Panc1 (cell line): Measurements from ENCODE around the gene BICD1. TPM values are rescaled to one million over a fixed set of nuclear protein-coding genes. Genes with fewer than 3 reads are reported as not detected.

Source experiments
- ATAC-seq: fragments of 200-7000 bp; cut with Tn5 transposase; 2 replicates; pipeline ENCODE4 v1.9.1; 2020; ENCODE audit warnings: mild to moderate bottlenecking, moderate library complexity
- BruUV-seq: library from RNA; stranded (reverse); fragments of 400-500 nt; replicated peaks from 2 replicates; lab custom pipeline; 2021; lab: Mats Ljungman, UMichigan
- CTCF ChIA-PET: fragments of 300-600 bp; sonication (Branson Sonifier 250); formaldehyde crosslinking; loops from one replicate; lab custom pipeline; 2022; ENCODE audit warnings: antibody characterized with exemption; lab: Charles Lee
- POLR2A ChIA-PET: fragments of 300-600 bp; sonication (Branson Sonifier 250); formaldehyde crosslinking; loops from one replicate; lab custom pipeline; 2022; ENCODE audit warnings: antibody characterized with exemption; lab: Charles Lee
- DNase-seq: peaks from one replicate; pipeline ENCODE4 v3.0.0-alpha.2; 2010; ENCODE audit warnings: low read depth, low spot score
- H3K27ac ChIP-seq: 2 replicates; pipeline ENCODE4 v1.5.1; 2011; ENCODE audit warnings: mild to moderate bottlenecking, low read length, inconsistent platforms
- H3K27me3 ChIP-seq: fragments of 200-500 bp; sonication (Bioruptor generic); 2 replicates; pipeline ENCODE4 v1.6.0; 2014; ENCODE audit warnings: low read length, inconsistent platforms; ENCODE audit not compliant: control insufficient read depth, insufficient read depth
- H3K36me3 ChIP-seq: fragments of 200-500 bp; sonication (Bioruptor generic); 2 replicates; pipeline ENCODE4 v1.5.1; 2014; ENCODE audit warnings: inconsistent platforms, mild to moderate bottlenecking, low read length, moderate library complexity; ENCODE audit not compliant: control insufficient read depth, insufficient read depth
- H3K4me1 ChIP-seq: 2 replicates; pipeline ENCODE4 v1.5.1; 2011; ENCODE audit warnings: inconsistent platforms, mild to moderate bottlenecking, low read length, moderate library complexity; ENCODE audit not compliant: control insufficient read depth, insufficient read depth
- H3K4me3 ChIP-seq, 2 experiments: 2 replicates each; pipeline ENCODE4 v1.5.1; 2011 to 2012; ENCODE audit warnings: low read depth in 2 of 2, low read length in 2 of 2, mild to moderate bottlenecking in 2 of 2, inconsistent platforms in 1 of 2, moderate library complexity in 1 of 2
- H3K9me3 ChIP-seq: fragments of 200-500 bp; sonication (Bioruptor generic); 2 replicates; pipeline ENCODE4 v1.5.1; 2014; ENCODE audit warnings: low read depth, mild to moderate bottlenecking, inconsistent platforms, low read length, moderate library complexity; ENCODE audit not compliant: control insufficient read depth, insufficient read depth
- POLR2AphosphoS5 ChIP-seq: IDR thresholded peaks from 2 replicates; pipeline ENCODE4 v1.6.1; 2012; ENCODE audit warnings: mild to moderate bottlenecking, low read depth, low read length, moderate library complexity
- SIN3A ChIP-seq: IDR thresholded peaks from 2 replicates; pipeline ENCODE4 v1.6.1; 2012; ENCODE audit warnings: low read depth, mild to moderate bottlenecking, low read length, moderate library complexity, borderline replicate concordance; ENCODE audit not compliant: insufficient read depth
- TCF7L2 ChIP-seq: IDR thresholded peaks from 2 replicates; pipeline ENCODE4 v1.6.1; 2011; ENCODE audit warnings: mild to moderate bottlenecking, low read depth, low read length, inconsistent platforms
- in situ Hi-C: cut with HindIII; loops from 2 replicates; pipeline ENCODE4 v1.10.0; 2016; ENCODE audit warnings: low sequenced_read_pairs, low pct_unique_long_range_greater_than_20kb
- intact Hi-C: fragments of 100-400 bp; cut with micrococcal nuclease; formaldehyde crosslinking; loops from one replicate; pipeline ENCODE4 v1.10.0; 2022; ENCODE audit not compliant: unreplicated experiment
- total RNA-seq: library from RNA; stranded (reverse); gene quantifications from one replicate; pipeline ENCODE4 v1.2.1, GENCODE V29; 2021; ENCODE audit not compliant: unreplicated experiment
- TF ChIP-seq, protein P1 (sequence below), 2 experiments: IDR thresholded peaks; 2 replicates each; pipeline ENCODE4 v1.6.1; 2011 to 2012; ENCODE audit warnings: low read depth in 2 of 2, control low read depth in 1 of 2, low read length in 1 of 2, mild to moderate bottlenecking in 1 of 2, moderate library complexity in 1 of 2; ENCODE audit not compliant: insufficient read depth in 1 of 2
- TF ChIP-seq, protein P2 (sequence below): fragments of 450-650 bp; IDR thresholded peaks from 2 replicates; pipeline ENCODE4 v1.5.1; 2017; ENCODE audit warnings: mild to moderate bottlenecking

BICD1 gene
- total RNA-seq, 1 experiment from 2014 or later, result 40.0 TPM

DNA sequence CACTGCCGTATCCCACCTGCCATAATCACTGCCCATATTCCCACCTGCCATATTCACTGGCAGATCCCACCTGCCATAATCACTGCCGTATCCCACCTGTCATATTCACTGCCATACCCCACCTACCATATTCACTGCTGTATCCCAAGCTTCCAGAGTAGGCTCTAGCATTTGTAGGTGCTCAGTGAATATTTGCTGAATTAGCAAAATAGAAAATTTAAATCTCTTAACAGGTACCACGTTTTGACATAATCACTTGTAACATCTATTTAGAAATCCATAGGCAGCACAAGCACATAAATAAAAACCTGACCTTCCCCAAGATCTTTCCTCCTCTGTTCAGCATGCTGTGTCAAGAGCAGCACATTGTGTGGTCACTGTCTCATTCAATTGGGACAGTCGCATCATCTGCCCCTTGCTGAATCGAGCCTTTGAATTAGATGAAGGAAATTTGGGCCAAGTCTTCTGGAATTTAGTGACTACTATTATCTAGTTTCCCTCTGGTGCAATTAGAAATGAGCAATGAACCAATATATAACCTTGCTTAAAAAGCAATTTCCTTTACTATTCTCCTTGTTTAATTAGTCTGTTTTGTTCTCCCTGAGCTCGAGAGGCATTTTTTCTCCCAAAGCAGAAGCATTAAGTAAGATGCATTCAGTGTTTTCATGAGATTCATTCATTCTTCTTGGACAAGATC lies 147.8 kb downstream of the BICD1 start:
- H3K27ac ChIP-seq, result no peak overlapping the region
- CTCF ChIA-PET, result no interaction called here
- no peaks in the 10 kb centered on the region for H3K27me3 ChIP-seq
- no TSS peak for BruUV-seq
- in situ Hi-C loops (no loop called here), intact Hi-C loops (no loop called here)
- H3K4me3 ChIP-seq, result no peak overlapping the region
- H3K4me1 ChIP-seq, result peaks cover 9% of the 10 kb centered on the region; the same call in 1 of the 2 replicates
- POLR2A ChIA-PET, result no interaction called here
- ATAC-seq (no peak), DNase-seq (no peak)
- H3K36me3 ChIP-seq, result no peaks in the 10 kb centered on the region
- no peaks in the 10 kb centered on the region for H3K9me3 ChIP-seq
- TF ChIP-seq, protein P1, sequence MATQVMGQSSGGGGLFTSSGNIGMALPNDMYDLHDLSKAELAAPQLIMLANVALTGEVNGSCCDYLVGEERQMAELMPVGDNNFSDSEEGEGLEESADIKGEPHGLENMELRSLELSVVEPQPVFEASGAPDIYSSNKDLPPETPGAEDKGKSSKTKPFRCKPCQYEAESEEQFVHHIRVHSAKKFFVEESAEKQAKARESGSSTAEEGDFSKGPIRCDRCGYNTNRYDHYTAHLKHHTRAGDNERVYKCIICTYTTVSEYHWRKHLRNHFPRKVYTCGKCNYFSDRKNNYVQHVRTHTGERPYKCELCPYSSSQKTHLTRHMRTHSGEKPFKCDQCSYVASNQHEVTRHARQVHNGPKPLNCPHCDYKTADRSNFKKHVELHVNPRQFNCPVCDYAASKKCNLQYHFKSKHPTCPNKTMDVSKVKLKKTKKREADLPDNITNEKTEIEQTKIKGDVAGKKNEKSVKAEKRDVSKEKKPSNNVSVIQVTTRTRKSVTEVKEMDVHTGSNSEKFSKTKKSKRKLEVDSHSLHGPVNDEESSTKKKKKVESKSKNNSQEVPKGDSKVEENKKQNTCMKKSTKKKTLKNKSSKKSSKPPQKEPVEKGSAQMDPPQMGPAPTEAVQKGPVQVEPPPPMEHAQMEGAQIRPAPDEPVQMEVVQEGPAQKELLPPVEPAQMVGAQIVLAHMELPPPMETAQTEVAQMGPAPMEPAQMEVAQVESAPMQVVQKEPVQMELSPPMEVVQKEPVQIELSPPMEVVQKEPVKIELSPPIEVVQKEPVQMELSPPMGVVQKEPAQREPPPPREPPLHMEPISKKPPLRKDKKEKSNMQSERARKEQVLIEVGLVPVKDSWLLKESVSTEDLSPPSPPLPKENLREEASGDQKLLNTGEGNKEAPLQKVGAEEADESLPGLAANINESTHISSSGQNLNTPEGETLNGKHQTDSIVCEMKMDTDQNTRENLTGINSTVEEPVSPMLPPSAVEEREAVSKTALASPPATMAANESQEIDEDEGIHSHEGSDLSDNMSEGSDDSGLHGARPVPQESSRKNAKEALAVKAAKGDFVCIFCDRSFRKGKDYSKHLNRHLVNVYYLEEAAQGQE (IDR thresholded peaks at IDR 0.05; ENCODE audit: insufficient read depth in 1 of 2, low read depth in 2 of 2, low read length in 1 of 2), result no peak
- TF ChIP-seq, protein P2, sequence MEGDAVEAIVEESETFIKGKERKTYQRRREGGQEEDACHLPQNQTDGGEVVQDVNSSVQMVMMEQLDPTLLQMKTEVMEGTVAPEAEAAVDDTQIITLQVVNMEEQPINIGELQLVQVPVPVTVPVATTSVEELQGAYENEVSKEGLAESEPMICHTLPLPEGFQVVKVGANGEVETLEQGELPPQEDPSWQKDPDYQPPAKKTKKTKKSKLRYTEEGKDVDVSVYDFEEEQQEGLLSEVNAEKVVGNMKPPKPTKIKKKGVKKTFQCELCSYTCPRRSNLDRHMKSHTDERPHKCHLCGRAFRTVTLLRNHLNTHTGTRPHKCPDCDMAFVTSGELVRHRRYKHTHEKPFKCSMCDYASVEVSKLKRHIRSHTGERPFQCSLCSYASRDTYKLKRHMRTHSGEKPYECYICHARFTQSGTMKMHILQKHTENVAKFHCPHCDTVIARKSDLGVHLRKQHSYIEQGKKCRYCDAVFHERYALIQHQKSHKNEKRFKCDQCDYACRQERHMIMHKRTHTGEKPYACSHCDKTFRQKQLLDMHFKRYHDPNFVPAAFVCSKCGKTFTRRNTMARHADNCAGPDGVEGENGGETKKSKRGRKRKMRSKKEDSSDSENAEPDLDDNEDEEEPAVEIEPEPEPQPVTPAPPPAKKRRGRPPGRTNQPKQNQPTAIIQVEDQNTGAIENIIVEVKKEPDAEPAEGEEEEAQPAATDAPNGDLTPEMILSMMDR, result no peak
- no peak for TF ChIP-seq TCF7L2
- no peak for TF ChIP-seq POLR2AphosphoS5
- no peak for TF ChIP-seq SIN3A

DNA sequence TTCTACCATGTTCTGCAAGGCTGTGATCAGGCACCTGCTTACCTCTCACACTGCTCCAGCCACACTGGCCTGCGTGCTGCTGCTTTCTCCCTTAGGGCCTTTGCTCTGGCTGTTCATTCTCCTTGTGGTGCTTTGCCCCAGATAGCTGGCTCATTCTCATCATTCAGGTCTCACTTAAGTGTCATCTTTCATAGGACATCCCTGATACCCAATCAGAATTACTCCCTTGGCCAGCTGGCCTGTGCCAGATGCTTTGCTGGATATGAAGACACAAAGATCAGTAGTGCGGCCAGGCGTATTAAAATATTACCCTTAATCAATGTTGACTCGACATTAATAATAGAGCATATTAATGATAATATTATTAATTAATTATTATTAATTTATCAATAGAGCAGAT lies 148.9 kb downstream of the BICD1 start:
- Histone ChIP-seq H3K36me3 (no peaks in the 10 kb centered on the region), H3K27me3 (no peaks in the 10 kb centered on the region), H3K4me1 (peaks cover 9% of the 10 kb centered on the region; the same call in 1 of the 2 replicates), H3K4me3 (no peak overlapping the region), H3K9me3 (no peaks in the 10 kb centered on the region), H3K27ac (no peak overlapping the region)
- ChIA-PET CTCF (no interaction called here), POLR2A (no interaction called here)
- no TSS peak for BruUV-seq
- in situ Hi-C loops, result no loop called here
- no peak for DNase-seq
- no peak for ATAC-seq
- TF ChIP-seq, protein P2, result no peak
- TF ChIP-seq SIN3A, result no peak
- TF ChIP-seq TCF7L2, result no peak
- TF ChIP-seq, protein P1 (IDR thresholded peaks at IDR 0.05; ENCODE audit: insufficient read depth in 1 of 2, low read depth in 2 of 2, low read length in 1 of 2), result no peak
- no peak for TF ChIP-seq POLR2AphosphoS5
- intact Hi-C loops, result no loop called here
